SK-N-SH (cell line): ENCODE results near the gene FRMD7. TPM values are rescaled to one million over a fixed set of nuclear protein-coding genes. Genes with fewer than 3 reads are reported as not detected.

Source experiments
- CTCF ChIA-PET: fragments of 300-600, 350-600 bp; formaldehyde crosslinking; extraction: SDS; loops from one replicate; lab custom pipeline; 2021; lab: Yijun Ruan, JAX
- POLR2A ChIA-PET: fragments of 350-600 bp; sonication (Branson Sonifier 250); formaldehyde crosslinking; extraction: SDS; loops from one replicate; lab custom pipeline; 2020; ENCODE audit warnings: antibody characterized with exemption, inconsistent platforms; lab: Yijun Ruan, JAX
- DNase-seq: peaks from one replicate; pipeline ENCODE4 v3.0.0; 2012
- H2AFZ ChIP-seq: fragments of 200-600 bp; sonication (generic); 2 replicates; pipeline ENCODE4 v1.8.1; 2016; ENCODE audit warnings: antibody characterized with exemption, mild to moderate bottlenecking, low read depth
- H3F3A ChIP-seq: fragments of 200-600 bp; sonication (generic); replicated peaks from 2 replicates; pipeline ENCODE3; 2016; ENCODE audit warnings: antibody characterized with exemption, mild to moderate bottlenecking; ENCODE audit not compliant: insufficient read depth
- H3K27ac ChIP-seq, 2 experiments: fragments of 200-500 bp in 1 of 2; fragments of 200-600 bp in 1 of 2; sonication (Bioruptor generic) in 1 of 2; sonication (generic), shearing (Covaris generic) in 1 of 2; 2 replicates each; pipeline versions ENCODE4 v1.5.1 to v1.6.1; 2014 to 2016; ENCODE audit warnings: low read depth in 2 of 2, inconsistent platforms in 1 of 2, low read length in 1 of 2, mild to moderate bottlenecking in 1 of 2, mixed read lengths in 1 of 2
- H3K27me3 ChIP-seq: fragments of 200-600 bp; sonication (generic), shearing (Covaris generic); 2 replicates; pipeline ENCODE4 v1.6.1; 2016; ENCODE audit warnings: mixed run types; ENCODE audit not compliant: insufficient read depth
- H3K36me3 ChIP-seq, 2 experiments: fragments of 200-500 bp in 1 of 2; fragments of 200-600 bp in 1 of 2; sonication (Bioruptor generic) in 1 of 2; sonication (generic) in 1 of 2; replicated peaks in 1 of 2; 2 replicates each; pipeline versions ENCODE3 to v1.5.1; 2014 to 2016; ENCODE audit warnings: low read length in 1 of 2, mild to moderate bottlenecking in 1 of 2; ENCODE audit not compliant: insufficient read depth in 2 of 2, control insufficient read depth in 1 of 2
- H3K4me1 ChIP-seq, 2 experiments: fragments of 200-500 bp in 1 of 2; fragments of 200-600 bp in 1 of 2; sonication (Bioruptor generic) in 1 of 2; sonication (generic), shearing (Covaris generic) in 1 of 2; 2 replicates each; pipeline versions ENCODE4 v1.5.1 to v1.6.1; 2014 to 2016; ENCODE audit warnings: low read depth in 1 of 2, low read length in 1 of 2, mixed run types in 1 of 2; ENCODE audit not compliant: insufficient read depth in 2 of 2, control insufficient read depth in 1 of 2
- H3K4me2 ChIP-seq: fragments of 200-600 bp; sonication (generic), shearing (Covaris generic); 2 replicates; pipeline ENCODE4 v1.6.1; 2017; ENCODE audit warnings: mixed run types
- H3K4me3 ChIP-seq, 2 experiments: fragments of 200-500 bp in 1 of 2; fragments of 200-600 bp in 1 of 2; sonication (Bioruptor generic) in 1 of 2; sonication (generic), shearing (Covaris generic) in 1 of 2; 2 replicates each; pipeline versions ENCODE4 v1.5.1 to v1.8.1; 2014 to 2016; ENCODE audit warnings: low read depth in 2 of 2, inconsistent platforms in 1 of 2, low read length in 1 of 2, mild to moderate bottlenecking in 1 of 2, mixed read lengths in 1 of 2, moderate library complexity in 1 of 2
- H3K79me2 ChIP-seq: fragments of 200-600 bp; sonication (generic); 2 replicates; pipeline ENCODE4 v1.8.1; 2017; ENCODE audit warnings: mild to moderate bottlenecking; ENCODE audit not compliant: insufficient read depth
- H3K9ac ChIP-seq: fragments of 200-600 bp; sonication (generic); 2 replicates; pipeline ENCODE4 v1.6.1; 2017; ENCODE audit warnings: mixed run types
- H3K9me2 ChIP-seq: fragments of 200-600 bp; sonication (generic); 2 replicates; pipeline ENCODE4 v1.6.1; 2017; ENCODE audit warnings: mixed run types
- H3K9me3 ChIP-seq: fragments of 200-600 bp; sonication (generic); 2 replicates; pipeline ENCODE4 v1.6.1; 2017; ENCODE audit warnings: mixed run types, mild to moderate bottlenecking, moderate library complexity
- H4K20me1 ChIP-seq: fragments of 200-600 bp; sonication (generic); 2 replicates; pipeline ENCODE4 v1.6.1; 2017; ENCODE audit warnings: mild to moderate bottlenecking, mixed run types; ENCODE audit not compliant: insufficient read depth
- EP300 ChIP-seq, 2 experiments: IDR thresholded peaks; 2 replicates each; pipeline versions ENCODE4 v1.4.0 to v1.6.1; 2012; ENCODE audit warnings: borderline replicate concordance in 1 of 2, low read depth in 1 of 2, low read length in 1 of 2
- FOXM1 ChIP-seq: IDR thresholded peaks from 2 replicates; pipeline ENCODE4 v1.4.0; 2012; ENCODE audit warnings: low read depth, mild to moderate bottlenecking
- GABPA ChIP-seq: IDR thresholded peaks from 2 replicates; pipeline ENCODE4 v1.4.0; 2012; ENCODE audit warnings: low read depth, mild to moderate bottlenecking
- GATA2 ChIP-seq: sonication (generic); formaldehyde crosslinking; IDR thresholded peaks from 2 replicates; pipeline ENCODE4 v1.5.0; 2020; ENCODE audit warnings: mild to moderate bottlenecking, missing genetic modification reagents
- MEF2A ChIP-seq: IDR thresholded peaks from 2 replicates; pipeline ENCODE4 v1.4.0; 2012; ENCODE audit warnings: low read depth, borderline replicate concordance
- MXI1 ChIP-seq: IDR thresholded peaks from 2 replicates; pipeline ENCODE4 v1.6.1; 2012; ENCODE audit warnings: mild to moderate bottlenecking, low read depth, low read length, improper control_type of control experiment
- NFIC ChIP-seq: IDR thresholded peaks from 2 replicates; pipeline ENCODE4 v1.4.0; 2012; ENCODE audit warnings: borderline replicate concordance
- NRF1 ChIP-seq: IDR thresholded peaks from 2 replicates; pipeline ENCODE4 v1.6.1; 2012; ENCODE audit warnings: low read depth, mild to moderate bottlenecking, low read length
- PBX3 ChIP-seq: IDR thresholded peaks from 2 replicates; pipeline ENCODE4; 2012
- RXRA ChIP-seq: IDR thresholded peaks from 2 replicates; pipeline ENCODE4 v1.4.0; 2012; ENCODE audit warnings: low read depth, mild to moderate bottlenecking, borderline replicate concordance
- SIN3A ChIP-seq: IDR thresholded peaks from 2 replicates; pipeline ENCODE4 v1.6.1; 2012; ENCODE audit warnings: low read depth, mild to moderate bottlenecking, low read length, moderate library complexity, borderline replicate concordance
- TCF12 ChIP-seq: IDR thresholded peaks from 2 replicates; pipeline ENCODE4 v1.4.0; 2012
- YY1 ChIP-seq: IDR thresholded peaks from 2 replicates; pipeline ENCODE4 v1.4.0; 2012; ENCODE audit warnings: low read depth, mild to moderate bottlenecking
- ZBTB33 ChIP-seq: IDR thresholded peaks from 2 replicates; pipeline ENCODE4 v1.4.0; 2012; ENCODE audit warnings: low read depth, borderline replicate concordance
- WGBS: methylation state at CpG from one replicate; pipeline ENCODE4 v1.1.6; 2017; ENCODE audit warnings: low lambda C conversion rate; 5-methylcytosine and 5-hydroxymethylcytosine counted together
- polyA plus RNA-seq, 3 experiments: library from polyadenylated mRNA; depleted of rRNA; stranded (reverse); fragments of >200 nt; gene quantifications; 2 replicates each; pipeline ENCODE4 v1.2.3, GENCODE V29; 2012

The FRMD7 gene
- polyA plus RNA-seq, 1 of the 3 experiments (the other 2 are of a cell fraction), result not detected

GRCh38 chrX:132169554-132169953 lies 41.7 kb upstream of the FRMD7 start:
- Histone ChIP-seq H3K4me3 (no peak overlapping the region), H3K9me3 (peaks cover 7% of the 10 kb centered on the region; the same call in 1 of the 2 replicates), H3K9me2 (no peaks in the 10 kb centered on the region), H3K79me2 (no peaks in the 10 kb centered on the region), H3K9ac (no peak overlapping the region), H3K4me1 (peaks cover 0 to 3% of the 10 kb centered on the region in 2 experiments; a peak in 1 of 4 replicates), H4K20me1 (no peaks in the 10 kb centered on the region), H3F3A (no peaks in the 10 kb centered on the region), H3K36me3 (no peaks in the 10 kb centered on the region), H3K27me3 (no peaks in the 10 kb centered on the region; the same call in 1 of the 2 replicates), H2AFZ (no peak overlapping the region), H3K4me2 (no peak overlapping the region), H3K27ac (no peak overlapping the region)
- 19% methylated on average over 3 of the region's 3 CpGs for WGBS
- CTCF ChIA-PET, result interaction anchor here (0.5 to 1.3 kb wide), 2 partner anchors 39 to 98 kb away, joined by 3 read pairs; no protein-coding TSS in a partner anchor
- no peak for TF ChIP-seq MXI1
- TF ChIP-seq TCF12, result no peak
- TF ChIP-seq GATA2 (CRISPR knock-in tag), result no peak
- no peak for TF ChIP-seq RXRA
- POLR2A ChIA-PET, result no interaction called here
- DNase-seq, result no peak

- no peak overlapping the region for H3K27ac ChIP-seq
- no peak overlapping the region for H3K4me3 ChIP-seq
- no peak overlapping the region for H3K4me2 ChIP-seq
- no peaks in the 10 kb centered on the region for H3K79me2 ChIP-seq
- peaks cover 7% of the 10 kb centered on the region; the same call in 1 of the 2 replicates for H3K9me3 ChIP-seq
- no peak overlapping the region for H3K9ac ChIP-seq
- no peak overlapping the region for H2AFZ ChIP-seq
- TF ChIP-seq EP300 (IDR thresholded peaks at IDR 0.05; ENCODE audit: borderline replicate concordance in 1 of 2, low read depth in 1 of 2, low read length in 1 of 2), result no peak
- no peak for TF ChIP-seq FOXM1
- TF ChIP-seq MEF2A, result no peak
- no peak for TF ChIP-seq YY1
- no peak for TF ChIP-seq PBX3
- no peak for TF ChIP-seq NFIC
- TF ChIP-seq SIN3A, result no peak
- no peak for TF ChIP-seq GABPA
- TF ChIP-seq ZBTB33, result no peak
- no peak for TF ChIP-seq RXRA
- TF ChIP-seq GATA2 (CRISPR knock-in tag), result no peak
- no peak for TF ChIP-seq NRF1
- POLR2A ChIA-PET, result no interaction called here
- H3K27me3 ChIP-seq, result no peaks in the 10 kb centered on the region
- DNase-seq, result no peak
- no peaks in the 10 kb centered on the region for H3K36me3 ChIP-seq
- H3K9me2 ChIP-seq, result no peaks in the 10 kb centered on the region
- H3F3A ChIP-seq, result no peaks in the 10 kb centered on the region
- CTCF ChIA-PET, result no interaction called here
- H3K4me1 ChIP-seq, result no peaks in the 10 kb centered on the region
- no peaks in the 10 kb centered on the region for H4K20me1 ChIP-seq
Measured at GRCh38 chrX:132165651-132166050, 37.8 kb upstream of the FRMD7 start.
